HG02571 (cell line): ENCODE measurements around the gene TARBP1.
"Not testable (repeated sequence)": the region's sequence is repeated elsewhere in the genome, so short reads cannot be mapped to it uniquely, and the experiment has no call there.

Experiments
- ATAC-seq: cut with Tn5 transposase; IDR thresholded peaks from one replicate; pipeline ENCODE4 v1.9.1; 2021; ENCODE audit warnings: mild to moderate bottlenecking, moderate library complexity; ENCODE audit not compliant: unreplicated experiment

The TARBP1 gene

GRCh38 chr1:234504969-234505768 is 26.2 kb upstream of the TARBP1 start:
- no peak for ATAC-seq

GRCh38 chr1:234504251-234504650 is 25.3 kb upstream of the TARBP1 start:
- ATAC-seq, result not testable (repeated sequence)

DNA sequence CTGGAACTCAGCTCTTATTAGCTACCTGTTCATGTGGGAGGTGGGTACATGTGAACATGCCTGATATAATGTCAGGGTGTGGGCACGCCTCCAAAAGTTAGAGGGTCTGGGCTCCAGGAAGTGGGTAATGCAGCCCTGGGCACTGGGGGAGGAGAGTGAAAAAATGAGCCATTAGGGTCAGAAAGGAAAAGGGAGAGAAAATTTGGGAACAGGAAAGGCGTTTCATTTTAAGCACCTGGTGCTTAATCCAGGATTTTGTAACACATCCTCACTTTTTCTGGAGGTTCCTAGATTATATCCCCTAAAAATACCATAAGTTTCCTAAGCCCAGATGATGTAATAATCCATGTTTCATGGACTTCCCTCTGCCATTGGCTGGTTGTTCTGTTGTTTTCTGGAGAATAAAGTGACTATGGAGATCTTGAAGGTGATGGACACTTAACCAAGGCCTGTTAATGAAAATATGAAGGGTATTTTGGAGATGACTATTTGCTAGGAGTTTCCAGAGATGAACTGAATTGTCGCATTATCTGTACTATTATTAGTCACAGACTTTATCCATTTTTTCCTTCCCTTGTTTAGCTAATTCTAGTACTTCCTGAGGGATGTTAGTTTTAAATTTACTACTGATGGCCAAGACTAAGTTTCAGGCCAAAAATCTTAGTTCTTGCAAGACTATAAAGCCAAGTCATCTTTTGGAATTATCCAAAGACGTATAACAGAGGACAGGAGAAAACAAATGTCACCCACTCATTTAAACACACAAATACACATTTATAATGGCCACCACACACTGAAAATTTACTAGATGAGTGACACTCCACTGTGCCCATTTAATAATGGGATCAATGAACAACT is 24.4 kb upstream of the TARBP1 start:
- ATAC-seq, result no peak

- ATAC-seq, result no peak
Observed at GRCh38 chr1:234502785-234503184, 23.8 kb upstream of the TARBP1 start.

DNA sequence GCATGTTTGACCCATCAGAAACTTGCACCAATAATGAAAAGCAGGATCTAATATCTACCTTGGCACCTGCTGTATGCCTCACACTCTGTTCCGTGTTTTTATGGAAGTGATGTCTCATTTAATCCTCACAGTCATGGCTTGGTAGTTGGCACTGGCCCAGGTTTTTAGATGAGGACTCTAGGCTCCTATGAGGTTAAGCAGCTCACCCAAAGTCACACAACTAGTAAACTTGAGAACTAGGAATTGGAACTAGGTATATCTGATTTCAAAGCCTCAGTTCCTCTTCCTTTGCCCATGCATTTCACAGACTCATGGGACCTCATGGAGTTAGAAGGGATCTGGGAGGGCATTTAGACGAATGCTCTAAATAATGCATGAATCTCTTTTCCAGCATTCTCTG is 21.3 kb upstream of the TARBP1 start:
- no peak for ATAC-seq

DNA sequence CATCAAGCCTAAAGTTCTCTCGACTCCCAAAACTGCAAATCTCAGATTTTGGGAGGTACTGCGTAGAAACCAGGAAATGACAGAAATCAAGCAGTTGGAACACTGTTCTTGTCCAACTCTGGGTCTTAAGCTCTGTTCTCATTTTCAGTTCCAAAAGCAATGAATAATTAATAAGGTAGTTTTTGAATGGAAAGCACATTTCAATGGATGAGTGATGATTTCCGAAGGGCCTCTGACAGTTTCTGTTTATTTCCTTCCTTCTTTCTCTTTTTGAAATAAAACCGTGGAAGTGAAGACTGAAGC is 20.9 kb upstream of the TARBP1 start:
- no peak for ATAC-seq

- peak; percentile 47 for ATAC-seq
Observed at GRCh38 chr1:234499119-234499942, 20.4 kb upstream of the TARBP1 start.

DNA sequence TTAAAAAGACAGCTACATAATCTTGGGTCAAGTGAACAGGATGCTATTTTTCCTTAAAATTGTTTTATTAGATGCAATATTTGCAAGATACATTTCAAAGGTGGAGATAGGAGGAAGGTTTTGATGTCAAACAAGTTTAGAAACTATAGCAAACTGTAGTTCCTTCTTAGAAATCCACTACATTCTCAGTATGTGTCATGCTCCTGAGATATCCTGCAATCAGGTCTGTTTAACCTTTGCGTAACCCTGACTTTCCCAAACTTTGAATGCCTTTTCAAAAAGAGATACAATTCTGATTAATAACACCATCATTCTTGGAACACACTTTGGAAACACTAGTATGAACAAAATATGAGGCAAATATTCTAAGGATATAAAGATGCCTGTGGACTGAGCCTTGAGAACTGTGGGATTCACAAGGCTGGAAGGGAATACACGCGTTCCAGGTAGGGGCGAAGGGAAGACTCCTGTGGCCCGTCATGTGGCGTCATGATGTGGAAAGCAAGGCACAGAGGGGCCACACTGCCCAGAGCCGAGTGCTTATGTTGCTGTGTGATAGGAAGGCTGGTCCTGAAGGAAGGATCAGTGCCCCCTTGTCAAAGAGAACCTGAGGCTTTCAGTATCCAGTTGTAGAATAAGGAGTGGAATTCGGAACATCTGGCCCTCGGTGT is 19.6 kb upstream of the TARBP1 start:
- ATAC-seq, result no peak

- no peak for ATAC-seq
Observed at GRCh38 chr1:234497589-234497988, 18.6 kb upstream of the TARBP1 start.

GRCh38 chr1:234495231-234495990 is 16.4 kb upstream of the TARBP1 start:
- ATAC-seq, result peak; percentile 59

GRCh38 chr1:234494049-234494448 is 15.1 kb upstream of the TARBP1 start:
- no peak for ATAC-seq

DNA sequence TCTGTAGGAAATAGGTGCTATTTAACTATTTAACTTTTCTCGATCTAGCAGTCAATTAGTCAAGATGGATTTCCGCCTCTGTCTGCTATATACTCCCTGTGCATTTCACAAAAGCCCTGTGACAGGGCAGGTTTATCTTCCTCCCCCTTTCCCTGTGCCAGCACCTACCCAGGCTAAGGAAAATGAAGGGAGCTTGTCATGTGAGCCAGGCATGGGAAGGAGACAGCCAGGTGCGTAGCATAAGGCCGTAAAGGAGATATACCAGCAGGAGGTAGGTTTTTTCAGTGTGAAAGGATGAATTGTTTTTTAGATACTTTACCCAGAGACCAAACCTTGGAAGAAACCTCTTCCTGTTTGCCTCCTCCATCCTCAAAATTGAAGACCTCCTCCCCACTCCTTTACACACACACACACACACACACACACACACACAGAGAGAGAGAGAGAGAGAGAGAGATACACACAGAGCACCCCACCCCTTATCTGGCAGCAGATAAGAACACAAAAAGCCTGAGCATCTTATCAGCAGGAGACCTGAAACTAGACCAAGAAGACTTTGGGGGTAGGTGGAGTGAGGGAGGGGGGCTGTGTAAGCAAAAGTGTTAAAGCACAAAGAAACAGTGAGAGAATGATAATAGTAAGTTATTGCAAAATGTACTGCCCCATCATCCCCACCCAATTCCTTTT is 12.0 kb upstream of the TARBP1 start:
- ATAC-seq, result no peak

DNA sequence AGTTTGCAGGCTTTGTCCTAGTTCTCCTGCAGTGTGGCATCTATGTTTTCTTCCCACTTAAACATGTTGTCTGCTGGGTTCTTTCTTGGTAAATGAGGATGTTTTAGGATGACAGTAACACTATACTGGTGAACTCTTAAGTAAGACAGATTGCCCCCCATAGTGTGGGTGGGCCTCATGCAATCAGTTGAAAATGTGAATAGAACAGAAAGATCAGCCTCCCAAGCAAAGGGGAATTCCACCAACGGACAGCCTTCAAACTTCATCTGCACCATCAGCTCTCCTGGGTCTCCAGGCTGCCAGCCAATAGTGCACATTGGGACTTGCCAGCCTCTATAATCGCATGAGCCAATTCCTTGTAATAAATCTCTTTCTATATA is 10.7 kb upstream of the TARBP1 start:
- ATAC-seq, result no peak

DNA sequence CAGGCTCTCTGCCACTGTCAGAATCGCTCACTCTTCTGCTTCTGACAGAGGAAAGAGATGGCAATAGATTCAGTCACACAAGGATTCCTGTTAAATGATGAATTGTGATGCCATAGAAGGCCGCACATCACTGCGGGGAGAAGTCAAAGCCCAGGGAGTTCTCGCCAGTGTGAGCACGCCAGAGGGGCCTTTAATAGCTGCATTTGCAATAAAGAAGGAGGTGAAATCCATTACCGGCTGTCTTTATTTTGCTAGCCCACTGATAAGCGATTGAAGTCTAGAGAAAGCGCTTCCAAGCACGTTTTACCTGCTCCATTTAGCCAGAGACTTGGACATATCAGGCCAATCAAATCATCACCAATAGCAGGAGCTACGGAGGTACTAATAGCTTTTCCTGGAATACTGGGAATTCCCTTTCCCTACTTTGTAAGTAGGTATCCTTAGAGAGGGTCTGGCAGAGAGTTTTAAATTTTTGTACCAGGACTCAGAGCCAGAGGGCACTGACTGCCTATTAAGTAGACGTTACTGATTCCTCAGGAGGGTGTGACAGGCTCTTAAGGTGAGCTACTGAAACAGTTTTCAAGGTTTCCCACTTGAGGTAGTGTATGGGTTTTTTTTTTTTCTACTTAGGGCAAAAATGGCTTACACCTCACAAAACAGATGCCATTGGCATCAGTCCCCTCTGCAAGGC is 10.2 kb upstream of the TARBP1 start:
- no peak for ATAC-seq

DNA sequence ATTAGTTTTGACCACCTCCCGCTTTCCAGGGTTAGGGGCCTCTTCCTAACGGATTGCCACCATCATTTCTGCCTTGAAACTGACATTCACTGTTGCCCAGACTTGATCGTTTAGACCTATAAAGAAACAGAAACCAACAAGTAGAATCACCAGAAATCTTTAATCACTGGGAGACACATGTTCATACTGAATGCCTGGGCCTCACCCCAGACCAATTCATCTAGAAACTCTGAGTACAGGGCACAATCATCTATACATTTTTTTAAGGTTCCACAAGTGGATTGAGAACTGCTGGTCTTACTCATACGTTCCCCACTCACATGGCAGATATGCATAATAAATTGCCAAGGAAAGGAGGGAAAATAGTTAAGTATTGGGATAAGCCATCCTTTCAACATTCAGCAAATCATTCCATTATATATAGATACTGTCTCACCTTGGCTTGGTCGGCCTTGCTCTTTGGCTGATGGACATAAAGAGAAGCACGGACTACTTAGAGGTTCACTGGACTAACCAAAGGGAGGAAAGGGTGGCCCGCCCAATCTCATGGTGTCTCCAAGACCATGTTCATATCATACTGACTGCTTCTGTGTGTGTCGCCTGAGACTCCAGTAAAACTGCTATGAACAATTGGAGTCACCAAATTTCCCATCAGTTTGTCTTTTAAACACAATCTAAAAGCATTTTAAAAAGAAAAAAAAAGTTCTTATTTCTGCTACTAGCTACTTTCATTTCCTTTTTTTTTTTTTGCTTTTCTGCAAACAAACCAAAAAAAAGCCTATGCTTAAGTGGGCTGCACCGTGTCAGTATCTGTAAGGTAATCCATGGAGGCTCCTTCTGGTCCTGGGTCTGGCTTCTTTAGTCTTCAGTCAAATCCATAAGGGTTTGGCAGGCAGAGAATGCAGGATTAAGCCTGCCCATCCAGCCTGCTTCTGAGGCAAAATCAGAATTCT is 9.4 kb upstream of the TARBP1 start:
- ATAC-seq, result no peak

DNA sequence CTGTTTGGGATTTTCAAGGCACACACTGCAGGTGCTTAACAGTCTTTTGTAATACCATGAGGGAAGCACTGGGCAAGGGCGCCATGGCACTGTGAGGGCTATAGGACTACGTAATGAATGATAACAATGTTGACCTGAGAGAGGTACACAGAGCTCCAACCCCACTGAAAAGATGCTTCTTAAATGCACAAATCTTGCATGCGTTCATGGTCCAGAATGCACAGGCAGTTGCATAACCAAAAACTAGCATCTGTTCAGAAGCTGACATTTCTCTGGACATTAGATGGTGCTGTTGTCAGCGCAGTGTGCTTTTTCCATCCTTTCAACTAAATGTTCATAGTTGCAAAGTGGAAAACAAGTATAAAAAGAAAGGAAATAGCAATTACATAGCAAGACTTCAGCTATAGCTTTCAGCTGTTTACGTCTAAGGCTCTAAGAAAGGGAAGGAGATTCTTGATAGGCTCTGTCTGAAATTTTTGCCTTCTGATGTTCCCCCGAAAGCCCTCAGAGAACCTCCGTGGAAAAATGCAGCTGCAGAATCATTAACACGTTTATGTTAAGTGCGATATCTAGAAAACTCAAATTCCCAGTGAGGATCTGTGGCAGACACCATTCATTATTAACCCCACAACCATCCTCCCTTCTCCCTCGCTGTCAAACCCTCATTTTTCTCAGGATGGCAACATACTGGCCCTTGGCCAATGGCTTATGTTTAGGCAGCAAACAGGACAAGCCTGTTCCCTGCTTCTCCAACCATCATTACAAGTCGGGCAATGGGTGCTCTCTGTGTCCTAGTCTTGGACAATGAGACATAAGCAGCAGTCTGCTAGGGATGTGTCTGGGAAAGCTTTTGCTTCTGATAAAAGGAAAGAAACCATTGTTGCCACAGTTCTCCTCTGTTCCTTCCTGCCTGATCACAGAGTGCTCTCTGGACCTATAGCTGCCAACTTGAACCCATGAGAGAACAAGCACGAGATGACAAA is 8.2 kb upstream of the TARBP1 start:
- no peak for ATAC-seq
